ENCODE measurements around the gene SPRYD3. TPM values are rescaled to one million over a fixed set of nuclear protein-coding genes. Genes with fewer than 3 reads are reported as not detected.
A peak's percentile ranks its signal among the peaks of the same experiment; 100 is the strongest.

Gene SPRYD3
- total RNA-seq, 1 experiment from 2014 or later = 10.6 TPM

DNA sequence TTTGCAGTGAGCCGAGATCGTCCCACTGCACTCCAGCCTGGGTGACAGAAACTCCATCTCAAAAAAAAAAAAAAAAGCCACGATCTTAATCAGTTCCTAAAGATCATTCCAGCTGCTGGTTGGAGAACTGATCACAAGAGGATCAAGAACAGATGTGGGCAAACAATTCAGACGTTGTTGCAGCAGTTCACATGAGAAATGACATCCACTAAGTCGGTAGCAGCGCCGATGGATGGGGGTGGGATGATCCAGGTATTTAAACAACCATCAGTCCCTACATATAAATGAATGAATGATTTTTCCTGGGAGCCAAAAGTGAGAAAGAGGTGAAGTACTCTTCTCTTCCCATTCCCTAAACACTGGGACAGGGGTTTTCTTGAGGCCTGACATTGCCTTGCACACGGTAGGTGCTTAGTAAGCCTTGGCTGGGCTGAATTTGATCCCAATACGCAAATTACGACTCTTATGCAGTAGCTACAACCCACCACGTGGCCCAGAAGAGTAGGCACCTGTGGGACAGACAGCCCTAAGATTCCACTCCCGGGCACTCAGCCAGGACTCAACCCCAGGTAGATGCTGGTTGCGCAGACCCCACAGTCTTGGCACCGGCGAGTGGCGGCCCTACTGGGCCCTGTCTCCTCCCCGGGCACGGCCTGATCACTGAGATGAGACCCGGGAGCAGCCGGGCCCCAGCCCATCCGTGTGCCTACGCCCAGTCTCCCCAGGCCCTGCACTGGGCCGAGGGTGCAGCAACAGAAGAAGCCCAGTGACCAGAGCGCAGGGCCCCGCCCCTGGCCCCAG lies 565 bp downstream of the SPRYD3 start:
- DNase-seq (ENCODE audit: low read depth) = peak; percentile 25

DNA sequence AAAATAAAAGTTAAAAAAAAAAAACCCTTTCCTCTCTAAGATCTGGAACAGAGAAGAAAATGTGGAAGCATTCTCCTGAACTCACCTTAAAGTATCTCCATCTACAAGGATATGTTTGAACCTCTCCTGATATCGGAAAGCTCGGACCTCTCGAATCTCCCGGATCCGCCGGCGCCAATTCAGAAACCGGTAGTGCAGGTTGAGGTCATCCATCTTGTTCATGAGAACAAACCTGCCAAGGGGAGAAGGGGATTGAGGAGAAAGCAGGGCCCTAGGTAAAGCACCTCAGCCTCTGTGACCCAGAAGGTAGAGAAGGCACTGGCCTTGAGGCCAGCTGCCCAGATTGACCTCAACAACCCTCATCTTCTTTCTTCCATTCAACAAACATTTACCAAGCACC lies 2.2 kb downstream of the SPRYD3 start:
- no peak for DNase-seq (ENCODE audit: low read depth)

DNA sequence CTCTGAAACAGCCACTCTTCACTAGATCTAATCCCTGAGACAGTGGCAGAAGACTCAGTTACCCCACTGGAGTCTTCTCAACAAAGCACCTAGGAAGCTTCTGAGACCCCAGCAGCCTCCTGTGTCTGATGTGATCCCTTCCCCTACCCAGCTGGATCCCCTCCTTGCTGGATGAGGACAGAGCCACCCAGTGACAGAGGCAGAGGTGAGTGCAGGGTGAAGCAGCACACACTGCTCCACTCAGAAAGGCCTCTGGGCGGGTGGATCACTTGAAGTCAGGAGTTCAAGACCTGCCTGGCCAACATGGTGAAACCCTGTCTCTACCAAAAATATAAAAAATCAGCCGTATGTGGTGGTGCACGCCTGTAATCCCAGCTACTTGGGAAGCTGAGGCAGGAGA lies 2.7 kb downstream of the SPRYD3 start:
- no peak for DNase-seq (ENCODE audit: low read depth)

DNA sequence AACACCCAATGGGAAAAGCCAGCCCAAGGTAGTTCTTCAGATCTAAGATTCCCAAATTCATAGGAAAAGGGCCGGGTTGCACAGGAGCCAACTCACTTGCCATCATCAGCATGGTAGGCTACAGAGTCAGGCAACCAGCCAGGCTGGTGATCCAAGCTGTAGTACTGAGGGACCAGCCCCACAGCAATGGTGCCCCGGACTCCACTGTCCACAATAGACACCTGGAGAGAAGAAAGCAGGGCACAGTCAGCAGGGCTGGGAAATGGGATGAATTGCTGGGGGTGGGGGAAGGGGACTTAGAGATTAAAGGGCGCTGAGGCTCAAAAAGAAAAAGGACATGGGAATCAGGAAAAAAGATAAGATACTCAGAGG lies 4.2 kb downstream of the SPRYD3 start:
- no peak for DNase-seq (ENCODE audit: low read depth)

DNA sequence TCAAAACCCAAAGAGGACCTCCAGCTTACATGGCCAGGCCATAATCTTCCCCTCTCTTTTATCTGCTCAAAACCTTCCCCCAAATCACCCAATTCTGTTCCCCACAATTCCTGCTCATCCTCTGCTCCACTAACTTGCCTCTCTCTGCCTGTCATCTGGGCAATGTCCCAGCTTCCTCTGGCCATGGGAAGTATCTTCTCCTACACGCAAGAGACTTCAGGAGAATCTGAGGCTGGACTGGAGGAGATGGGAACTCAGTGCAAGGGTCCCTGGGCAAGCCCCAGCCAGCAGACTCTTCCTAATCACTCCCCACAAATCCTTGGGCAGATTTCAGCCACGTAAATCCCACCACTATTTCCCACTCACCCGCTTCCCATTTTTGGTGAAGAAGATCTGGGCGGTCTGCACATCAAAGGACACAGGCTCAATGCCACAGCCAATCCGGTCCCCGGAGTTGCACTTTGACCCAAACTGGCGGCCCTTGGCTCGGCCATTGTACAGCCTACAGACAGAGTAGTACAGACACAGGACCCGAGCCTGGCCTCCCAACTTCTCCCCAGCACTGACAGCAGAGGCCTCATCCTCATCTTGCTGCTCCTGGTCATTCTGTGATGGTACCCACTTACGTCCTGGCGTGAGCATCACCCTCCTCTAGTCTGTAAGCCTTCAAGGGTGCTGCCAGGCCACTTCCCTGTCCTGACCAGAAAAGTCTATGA lies 4.7 kb downstream of the SPRYD3 start:
- no peak for DNase-seq (ENCODE audit: low read depth)

DNA sequence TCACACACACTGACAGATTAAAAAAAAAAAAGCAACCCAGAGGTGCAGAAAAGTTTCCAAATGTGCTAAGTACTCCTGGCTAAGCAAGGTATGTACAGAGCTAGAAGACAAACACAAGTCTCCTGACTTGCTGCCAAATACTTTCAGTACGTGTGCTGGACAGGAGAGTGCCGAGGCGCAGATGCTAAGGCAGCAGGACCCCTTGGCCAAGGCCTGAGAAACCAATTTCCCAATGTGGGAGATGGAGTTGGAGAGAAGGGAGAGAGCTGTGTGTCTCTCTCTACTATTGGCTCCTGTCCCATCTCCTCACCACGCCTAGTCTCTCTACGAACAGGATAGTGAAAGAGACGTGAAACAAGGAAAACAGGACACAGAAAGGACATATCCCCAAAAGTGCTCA lies 5.3 kb downstream of the SPRYD3 start:
- no peak for DNase-seq (ENCODE audit: low read depth)

DNA sequence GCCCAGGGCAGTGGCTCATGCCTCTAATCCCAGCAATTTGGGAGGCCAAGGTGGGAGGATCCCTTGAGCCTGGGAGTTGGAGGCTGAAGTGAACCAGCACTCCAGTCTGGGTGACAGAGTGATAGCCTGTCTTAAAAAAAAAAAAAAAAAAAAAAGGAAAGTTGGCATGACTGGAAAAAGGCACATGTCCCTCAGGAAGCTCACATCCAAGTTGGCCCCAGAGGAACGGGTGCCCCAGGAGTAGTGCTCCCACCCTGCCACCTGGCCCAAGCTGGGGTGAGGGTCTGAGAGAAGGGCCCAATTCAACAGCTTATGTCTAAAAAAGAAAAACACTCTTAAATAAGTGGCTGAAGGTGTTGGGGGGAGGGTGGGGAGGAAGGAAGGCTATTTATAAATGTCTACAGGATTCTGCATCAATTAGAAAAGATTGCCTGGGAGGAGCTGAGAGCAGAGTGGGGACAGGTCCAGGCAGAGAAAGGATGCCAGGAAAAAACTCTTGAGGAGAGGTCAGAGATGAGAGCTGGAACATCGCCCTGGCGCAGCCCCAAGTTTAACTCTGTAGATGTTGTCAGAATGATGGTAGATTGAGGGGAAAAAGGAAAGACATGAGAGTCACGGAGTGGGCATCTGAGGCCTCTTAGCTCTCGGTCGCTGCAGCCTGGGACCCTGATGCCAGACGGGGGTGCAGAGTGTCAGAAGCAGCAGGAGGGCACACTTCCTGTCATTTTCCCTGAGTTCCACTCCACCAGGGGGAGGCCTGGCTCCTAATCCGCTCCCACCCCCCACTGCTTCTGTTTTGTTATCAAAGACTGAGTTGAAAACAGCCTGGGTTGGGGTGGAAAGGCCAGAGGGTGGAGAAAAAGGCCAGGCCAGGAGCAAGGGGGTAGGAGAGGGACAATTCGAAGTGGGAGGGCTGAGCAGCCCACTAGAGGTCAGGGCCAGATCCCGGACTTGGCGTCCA lies 7.3 kb downstream of the SPRYD3 start:
- DNase-seq (ENCODE audit: low read depth) = no peak

DNA sequence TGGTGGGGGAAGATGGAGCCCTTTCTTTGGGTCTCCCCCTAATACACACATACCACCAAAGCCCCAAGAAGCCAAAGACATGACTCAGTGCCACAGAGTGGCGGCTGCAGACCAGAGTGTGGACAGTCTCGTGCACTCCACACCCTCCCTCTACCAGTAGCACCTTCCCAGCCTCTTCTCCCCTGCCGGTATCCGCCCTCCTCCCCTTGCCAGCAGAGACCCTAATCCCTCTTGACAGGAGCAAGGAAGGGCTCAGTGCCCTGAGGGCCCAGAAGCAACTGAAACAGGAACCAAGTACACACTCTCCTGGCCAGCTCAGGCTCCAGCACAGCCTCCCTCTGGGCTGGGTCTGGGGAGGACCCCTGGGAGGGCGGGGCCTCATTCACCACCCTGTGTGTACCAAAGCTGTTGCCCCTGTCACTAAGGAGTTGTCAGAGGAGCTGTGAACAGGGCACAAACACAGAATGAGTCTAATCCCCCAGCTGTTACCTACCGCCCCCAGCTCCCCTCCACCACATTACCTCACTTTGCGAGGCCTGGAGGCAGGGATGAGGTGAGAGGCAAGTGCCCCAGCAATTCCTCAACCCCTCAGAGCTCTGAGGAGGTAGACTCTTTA lies 8.2 kb downstream of the SPRYD3 start:
- DNase-seq (ENCODE audit: low read depth) = no peak

DNA sequence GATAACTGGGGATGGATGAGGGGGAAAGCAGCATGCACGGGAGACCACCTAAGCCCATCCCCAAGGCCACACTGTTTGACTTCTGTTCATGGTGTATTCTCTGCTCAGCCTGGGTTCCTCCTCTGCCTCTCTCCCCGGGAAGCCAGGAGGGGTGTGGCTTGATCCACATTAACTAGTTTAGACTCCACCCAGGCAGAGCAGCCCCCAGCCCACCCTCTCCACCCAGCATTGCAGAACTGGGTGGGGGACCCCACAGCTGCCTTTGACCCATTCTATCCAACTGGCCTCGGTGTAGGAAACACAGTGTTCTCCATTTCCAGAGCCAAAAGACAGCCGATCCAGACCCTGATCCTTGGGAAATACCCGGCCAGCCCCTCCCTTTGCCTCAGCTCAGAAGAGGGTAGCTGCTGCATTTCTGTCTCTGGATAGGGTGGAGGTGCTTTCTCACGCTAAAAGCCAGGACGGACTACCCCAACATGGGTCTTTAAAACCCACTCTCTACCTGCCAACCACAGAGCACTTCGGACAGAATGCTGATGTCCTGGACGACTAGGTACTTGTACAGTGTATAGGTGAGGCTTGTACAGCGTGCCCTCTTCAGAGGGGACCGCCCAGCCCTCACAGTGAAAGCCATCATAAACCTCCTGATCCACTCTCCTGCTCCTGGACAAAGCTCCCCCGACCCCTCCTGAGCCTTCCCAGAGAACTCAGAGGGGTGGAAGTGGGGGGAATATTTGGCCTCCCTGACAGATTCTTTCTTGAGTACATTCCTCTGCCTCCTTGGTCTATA lies 9.4 kb downstream of the SPRYD3 start:
- no peak for DNase-seq (ENCODE audit: low read depth)

DNA sequence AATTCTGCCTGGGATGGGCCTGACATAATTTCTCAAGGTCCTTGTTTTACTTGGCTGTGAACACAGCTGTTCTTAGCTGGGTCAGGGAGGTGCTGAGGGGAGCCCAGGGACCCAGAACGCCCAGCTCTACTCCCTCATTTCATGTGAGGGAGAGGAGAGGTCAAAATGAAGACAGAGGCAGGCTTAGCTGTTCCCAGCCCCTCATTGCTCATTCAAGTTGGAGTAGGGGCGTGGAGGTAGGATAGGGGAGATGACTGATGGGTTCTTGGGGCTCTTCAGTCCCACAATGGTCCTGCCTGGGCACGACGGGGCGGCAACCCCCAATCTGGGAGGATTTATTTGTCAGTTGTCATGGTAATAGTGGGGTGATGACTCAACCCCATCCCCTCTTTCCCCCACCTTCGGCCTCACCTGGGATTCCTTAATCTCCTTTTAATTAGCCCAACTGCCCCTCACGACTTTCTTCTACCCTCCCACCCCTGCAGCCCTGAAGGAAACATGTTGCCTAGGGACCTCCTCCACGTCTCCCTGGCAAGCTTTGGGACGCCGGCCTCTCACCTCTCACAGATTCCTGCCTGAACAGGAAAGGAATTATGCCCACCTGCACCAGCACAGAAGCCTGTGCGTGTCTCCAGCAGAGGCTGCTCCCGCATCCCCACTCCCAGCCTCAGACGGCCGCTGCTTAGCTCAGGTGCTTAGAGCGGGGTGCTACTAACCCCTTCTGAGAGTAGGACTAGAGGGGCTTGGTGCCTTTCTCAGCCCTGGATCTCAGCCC lies 10.2 kb downstream of the SPRYD3 start:
- DNase-seq (ENCODE audit: low read depth) = no peak

DNA sequence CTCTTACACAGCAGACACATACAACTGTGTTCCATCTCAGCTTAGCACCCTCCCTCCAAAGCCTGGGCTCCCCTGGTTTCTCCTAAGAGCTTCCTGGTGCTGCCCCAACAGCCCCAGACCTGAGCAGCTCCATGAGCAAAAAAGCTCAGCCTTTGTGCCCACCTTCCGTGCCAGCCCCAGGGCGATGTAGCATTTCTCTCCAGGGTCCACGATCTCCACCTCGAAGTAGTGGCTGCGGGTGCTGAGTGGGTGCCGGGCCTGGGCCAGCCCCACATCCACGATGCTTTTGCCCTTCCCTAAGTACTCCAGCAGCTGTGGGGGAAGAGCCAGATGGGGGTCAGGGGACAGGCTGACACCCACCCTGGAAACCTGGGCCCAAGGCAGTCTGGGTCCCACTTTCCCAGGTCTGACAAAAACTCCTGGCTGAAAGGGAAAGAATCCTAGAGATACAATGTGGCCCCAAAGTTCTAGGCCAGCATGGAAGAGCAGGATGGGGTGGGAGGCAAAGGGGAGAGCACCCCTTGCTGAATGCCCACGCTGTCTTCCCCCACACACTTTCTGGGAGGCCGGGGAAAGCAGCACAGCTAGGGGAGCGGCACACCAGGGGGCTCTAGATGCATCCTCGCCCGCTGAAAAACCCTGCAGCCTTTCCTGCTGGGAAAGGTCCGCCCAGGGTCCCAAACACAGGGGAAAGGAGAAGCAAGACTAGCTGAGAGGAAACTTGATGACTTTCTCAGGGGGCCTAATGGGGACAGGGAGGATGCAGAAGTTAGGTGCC lies 11.0 kb downstream of the SPRYD3 start:
- DNase-seq (ENCODE audit: low read depth) = no peak

DNA sequence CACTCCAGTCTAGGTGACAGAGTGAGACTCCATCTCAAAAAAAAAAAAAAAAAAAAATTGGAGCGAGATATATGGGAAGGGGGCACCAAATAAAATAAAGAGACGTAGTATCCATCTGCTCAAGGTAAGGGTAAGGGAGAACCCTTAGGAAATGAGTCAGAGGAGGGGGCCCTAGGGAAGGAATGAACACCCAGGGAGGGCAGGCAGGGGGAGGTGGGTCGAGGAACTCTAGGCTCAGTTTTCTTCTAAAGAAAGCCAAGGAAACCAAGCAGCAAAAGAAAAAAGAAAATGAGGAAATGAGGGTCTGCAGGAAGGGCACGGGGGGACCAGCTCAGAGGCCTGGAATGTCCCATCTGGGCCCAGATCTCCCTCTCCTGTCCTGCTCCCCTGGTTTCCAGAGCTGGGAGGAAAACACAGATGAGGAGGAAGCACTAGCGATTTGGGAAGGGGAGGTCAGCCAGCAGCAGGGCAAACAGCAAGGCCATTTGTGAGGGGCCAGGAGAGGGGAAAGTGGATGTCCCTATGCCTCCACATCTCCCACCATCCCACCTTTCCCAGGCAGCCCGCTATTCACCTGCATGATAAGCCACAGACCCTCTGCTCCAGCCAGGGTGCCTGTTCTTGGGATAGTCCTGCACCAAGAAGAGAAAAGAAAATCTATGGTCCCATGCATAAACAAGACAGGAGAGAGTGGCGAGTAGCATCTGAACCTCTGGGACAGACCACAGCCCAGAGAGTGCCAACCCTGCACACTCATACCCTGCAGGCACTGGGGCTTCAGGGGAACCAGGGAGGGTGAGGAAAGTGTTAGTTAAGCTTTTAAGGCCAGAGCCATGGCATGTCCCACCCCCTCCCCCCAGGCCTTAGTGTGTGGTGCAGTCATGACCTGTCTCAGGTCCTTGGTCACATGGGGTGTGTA lies 11.9 kb downstream of the SPRYD3 start:
- no peak for DNase-seq (ENCODE audit: low read depth)

DNA sequence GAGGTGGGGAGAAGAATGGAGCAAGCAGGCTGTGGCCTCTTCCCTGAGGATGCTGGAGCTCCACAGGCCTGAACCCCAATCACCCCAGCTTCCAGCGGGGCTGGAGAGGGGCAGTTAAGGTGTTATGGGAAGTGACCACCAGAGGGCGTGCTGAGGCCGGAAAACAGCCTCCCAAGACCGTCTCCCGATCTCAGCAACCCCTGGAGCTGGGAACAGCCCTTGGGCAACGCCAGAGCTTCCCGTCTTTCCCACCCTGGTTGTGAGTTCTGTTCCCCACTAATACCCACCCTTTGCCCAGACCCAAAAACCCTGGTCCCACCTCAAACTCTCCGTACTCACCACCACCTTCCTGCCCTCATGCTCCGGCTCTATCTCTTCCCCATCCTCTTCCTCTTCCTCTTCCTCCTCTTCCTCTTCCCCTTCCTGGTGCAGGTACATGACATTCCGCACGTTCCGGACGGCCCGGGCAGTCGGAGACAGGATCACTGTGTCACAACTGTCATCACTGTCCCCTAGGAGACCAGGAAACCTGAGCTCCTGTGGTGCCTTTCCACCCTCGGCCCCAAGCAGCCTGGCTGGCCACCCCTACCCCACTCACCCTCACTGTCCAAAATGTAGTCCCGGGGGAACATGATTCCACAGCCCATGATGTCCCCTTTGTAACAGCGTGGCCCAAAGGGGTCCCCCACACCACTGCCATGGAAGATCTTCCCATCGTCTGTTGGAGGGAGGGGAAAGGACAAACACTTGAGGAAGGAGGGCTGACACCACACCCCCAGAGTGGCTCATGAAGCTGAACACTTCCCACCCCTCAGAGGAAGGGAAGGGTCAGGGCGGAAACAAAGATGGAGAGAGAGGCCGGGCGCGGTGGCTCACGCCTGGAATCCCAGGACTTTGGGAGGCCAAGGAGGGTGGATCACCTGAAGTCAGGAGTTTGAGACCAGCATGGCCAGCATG lies 12.9 kb downstream of the SPRYD3 start:
- DNase-seq (ENCODE audit: low read depth) = peak; percentile 71

DNA sequence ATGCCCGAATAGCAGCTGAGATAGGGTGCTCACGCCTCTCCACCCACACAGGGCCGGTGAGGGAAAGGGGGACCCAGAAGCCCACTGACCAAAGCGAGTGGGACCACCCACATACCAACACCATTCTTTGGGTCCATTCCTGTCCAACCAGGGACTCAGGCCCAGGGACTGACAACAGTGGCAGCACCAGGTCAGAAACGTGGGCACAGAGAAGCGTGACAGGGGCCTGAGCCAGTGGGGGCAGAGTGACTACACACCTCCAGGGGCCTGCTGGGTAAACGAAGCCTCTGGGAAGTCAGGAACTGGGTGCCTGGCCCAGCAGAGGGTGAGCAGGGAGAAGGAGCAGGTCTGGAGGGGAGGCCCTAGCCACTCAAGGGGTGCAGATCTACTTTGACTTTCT lies 13.7 kb downstream of the SPRYD3 start:
- no peak for DNase-seq (ENCODE audit: low read depth)

DNA sequence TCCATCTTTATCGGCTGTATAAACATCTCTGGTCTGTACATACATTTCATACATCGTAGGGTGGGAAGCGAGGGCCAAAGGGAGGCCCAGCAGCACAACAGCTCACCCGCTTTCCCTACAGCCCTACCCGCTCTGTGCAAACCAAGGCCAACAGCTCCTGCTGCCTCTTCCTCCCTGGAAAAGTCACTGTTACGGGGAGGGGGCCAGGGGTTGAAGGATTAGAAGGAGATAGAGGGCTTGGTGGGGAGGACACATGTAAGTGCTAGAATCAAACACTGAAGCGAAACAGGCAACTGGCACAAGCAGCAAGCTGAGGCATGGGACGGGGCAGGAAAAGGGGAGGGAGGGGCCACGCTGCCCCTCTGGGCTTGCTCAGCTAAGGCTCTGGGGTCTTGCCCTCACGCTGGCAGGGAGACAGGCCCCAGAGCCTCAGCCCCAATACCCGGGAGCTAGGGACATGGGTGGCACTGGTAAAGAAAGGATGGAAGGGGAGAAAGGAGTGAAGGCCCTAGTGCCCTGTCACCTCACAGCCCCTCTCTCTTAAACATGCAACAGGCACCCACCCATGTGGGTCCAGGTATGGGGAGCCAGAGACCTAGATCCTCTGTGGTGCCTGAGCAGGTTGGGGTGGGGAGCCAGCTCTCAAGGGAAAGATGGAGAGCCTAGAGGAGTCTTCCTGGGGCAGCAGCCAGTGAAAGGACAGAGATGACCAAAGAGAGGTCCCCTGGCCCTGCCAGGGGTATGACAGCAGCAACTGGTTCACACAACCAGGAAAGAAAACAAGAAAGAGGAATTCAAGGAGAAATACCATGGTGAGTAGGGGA lies 14.4 kb downstream of the SPRYD3 start:
- DNase-seq (ENCODE audit: low read depth) = no peak

All from RPMI7951 (cell line).